Fibroblast of skin of left biceps (primary cell): Measurements from ENCODE around the gene ACAP2.
"Not testable (repeated sequence)": the region's sequence is repeated elsewhere in the genome, so short reads cannot be mapped to it uniquely, and the experiment has no call there.

Source experiments
- DNase-seq, 2 experiments: peaks; one replicate each; pipeline ENCODE4 v3.0.0-alpha.2; 2013; ENCODE audit warnings: low read depth in 2 of 2

ACAP2 gene

GRCh38 chr3:195394024-195394423, 48.8 kb downstream of the ACAP2 start:
- no peak for DNase-seq

GRCh38 chr3:195388380-195388779, 54.4 kb downstream of the ACAP2 start:
- DNase-seq: no peak

- no peak for DNase-seq
Measured at GRCh38 chr3:195386739-195387138, 56.1 kb downstream of the ACAP2 start.

GRCh38 chr3:195385526-195385925, 57.3 kb downstream of the ACAP2 start:
- no peak for DNase-seq

GRCh38 chr3:195384952-195385351, 57.9 kb downstream of the ACAP2 start:
- no peak for DNase-seq

GRCh38 chr3:195372220-195372619, 70.6 kb downstream of the ACAP2 start:
- no peak for DNase-seq

- peak; percentile 17 to 20 for DNase-seq
Measured at GRCh38 chr3:195366200-195366925, 76.5 kb downstream of the ACAP2 start.

GRCh38 chr3:195365371-195365770, 77.4 kb downstream of the ACAP2 start:
- DNase-seq: no peak

- not testable (repeated sequence) for DNase-seq
Measured at GRCh38 chr3:195357797-195358196, 85.0 kb downstream of the ACAP2 start.

- DNase-seq: no peak
Measured at GRCh38 chr3:195356151-195357086, 86.4 kb downstream of the ACAP2 start.

- DNase-seq: not testable (repeated sequence)
Measured at GRCh38 chr3:195354009-195354408, 88.8 kb downstream of the ACAP2 start.

GRCh38 chr3:195352895-195353488, 89.8 kb downstream of the ACAP2 start:
- DNase-seq: peak; percentile 86 to 87

- no peak for DNase-seq
Measured at GRCh38 chr3:195348426-195349115, 94.2 kb downstream of the ACAP2 start.

- no peak for DNase-seq
Measured at GRCh38 chr3:195337747-195338146, 105.1 kb downstream of the ACAP2 start.

- no peak for DNase-seq
Measured at GRCh38 chr3:195334967-195335366, 107.9 kb downstream of the ACAP2 start.

- DNase-seq: no peak
Measured at GRCh38 chr3:195319060-195319459, 123.8 kb downstream of the ACAP2 start.

GRCh38 chr3:195312714-195313113, 130.1 kb downstream of the ACAP2 start:
- DNase-seq: no peak

- no peak for DNase-seq
Measured at GRCh38 chr3:195307711-195308110, 135.1 kb downstream of the ACAP2 start.

- no peak for DNase-seq
Measured at GRCh38 chr3:195306369-195306768, 136.5 kb downstream of the ACAP2 start.

GRCh38 chr3:195302431-195302830, 140.4 kb downstream of the ACAP2 start:
- DNase-seq: no peak

- no peak for DNase-seq
Measured at GRCh38 chr3:195297446-195297845, 145.4 kb downstream of the ACAP2 start.

GRCh38 chr3:195296662-195297061, 146.2 kb downstream of the ACAP2 start:
- DNase-seq: no peak
